Karpas-422 (cell line): ENCODE data around the gene C1RL. TPM values are rescaled to one million over a fixed set of nuclear protein-coding genes. Genes with fewer than 3 reads are reported as not detected.
A peak's percentile ranks its signal among the peaks of the same experiment; 100 is the strongest.

Experiments used
- DNase-seq: peaks from one replicate; pipeline ENCODE4 v3.0.0-alpha.2; 2015
- H2AFZ ChIP-seq: fragments of 200-600 bp; sonication (generic); 2 replicates; pipeline ENCODE4 v1.6.1; 2014; ENCODE audit warnings: antibody characterized with exemption, low read length, mixed read lengths
- H3K27ac ChIP-seq: fragments of 200-600 bp; sonication (generic); 2 replicates; pipeline ENCODE4 v1.5.1; 2014; ENCODE audit warnings: mild to moderate bottlenecking, low read length, moderate library complexity
- H3K27me3 ChIP-seq: fragments of 200-600 bp; sonication (generic); 2 replicates; pipeline ENCODE4 v1.6.1; 2014; ENCODE audit warnings: low read length, mixed read lengths
- H3K36me3 ChIP-seq: fragments of 200-600 bp; sonication (generic); 2 replicates; pipeline ENCODE4 v1.6.1; 2014; ENCODE audit warnings: low read length, mixed read lengths; ENCODE audit not compliant: insufficient read depth
- H3K4me1 ChIP-seq: fragments of 200-600 bp; sonication (generic); 2 replicates; pipeline ENCODE4 v1.6.1; 2014; ENCODE audit warnings: mild to moderate bottlenecking, low read length, mixed read lengths
- H3K4me2 ChIP-seq: fragments of 200-600 bp; sonication (generic); 2 replicates; pipeline ENCODE4 v1.6.1; 2014; ENCODE audit warnings: low read length, low read depth, mild to moderate bottlenecking; ENCODE audit not compliant: poor library complexity, severe bottlenecking
- H3K4me3 ChIP-seq: fragments of 200-600 bp; sonication (generic); 2 replicates; pipeline ENCODE4 v1.5.1; 2014; ENCODE audit warnings: mild to moderate bottlenecking, antibody characterized with exemption, low read length, mixed read lengths
- H3K79me2 ChIP-seq: fragments of 200-600 bp; sonication (generic); 2 replicates; pipeline ENCODE4 v1.6.1; 2014; ENCODE audit warnings: mild to moderate bottlenecking, low read length, mixed read lengths
- H3K9ac ChIP-seq: fragments of 200-600 bp; sonication (generic); 2 replicates; pipeline ENCODE4 v1.6.0; 2014; ENCODE audit warnings: low read length
- H3K9me2 ChIP-seq: fragments of 200-600 bp; sonication (generic), shearing (Covaris generic); replicated peaks from 2 replicates; pipeline ENCODE4 v1.6.0; 2014; ENCODE audit warnings: mild to moderate bottlenecking, low read length, moderate library complexity; ENCODE audit not compliant: insufficient read depth
- H3K9me3 ChIP-seq: fragments of 300-700, 200-600 bp; sonication (generic); 2 replicates; pipeline ENCODE4 v1.6.1; 2014; ENCODE audit warnings: low read length, mixed read lengths
- H4K20me1 ChIP-seq: fragments of 200-600 bp; sonication (generic); 2 replicates; pipeline ENCODE4 v1.6.1; 2014; ENCODE audit warnings: mild to moderate bottlenecking, antibody characterized with exemption, low read length, low read depth; ENCODE audit not compliant: insufficient read depth
- total RNA-seq: library from RNA; depleted of rRNA; stranded (reverse); fragments of >200 nt; shearing (Covaris generic); gene quantifications from 2 replicates; pipeline ENCODE4 v1.2.3, GENCODE V29; 2014; ENCODE audit warnings: low replicate concordance

Gene C1RL
- total RNA-seq, 1 experiment from 2014 or later, result 81.5 TPM

GRCh38 chr12:7114851-7115250 lies 5.8 kb upstream of the C1RL start:
- H3K4me2 ChIP-seq, result no peak overlapping the region
- no peaks in the 10 kb centered on the region for H3K27me3 ChIP-seq
- H3K9ac ChIP-seq, result no peak overlapping the region
- H3K79me2 ChIP-seq, result no peaks in the 10 kb centered on the region
- no peak overlapping the region for H2AFZ ChIP-seq
- H4K20me1 ChIP-seq, result no peaks in the 10 kb centered on the region
- DNase-seq, result no peak
- no peak overlapping the region for H3K27ac ChIP-seq
- peaks cover 41% of the 10 kb centered on the region for H3K4me1 ChIP-seq
- peaks cover 7% of the 10 kb centered on the region; the same call in 1 of the 2 replicates for H3K36me3 ChIP-seq
- H3K9me2 ChIP-seq, result no peaks in the 10 kb centered on the region
- no peak overlapping the region for H3K4me3 ChIP-seq
- no peaks in the 10 kb centered on the region for H3K9me3 ChIP-seq

GRCh38 chr12:7114008-7114407 lies 5.0 kb upstream of the C1RL start:
- Histone ChIP-seq H3K36me3 (peaks cover 7% of the 10 kb centered on the region; the same call in 1 of the 2 replicates), H3K4me2 (no peak overlapping the region), H3K9me2 (no peaks in the 10 kb centered on the region), H3K27ac (no peak overlapping the region), H2AFZ (no peak overlapping the region), H3K4me1 (peaks cover 43% of the 10 kb centered on the region), H3K9me3 (no peaks in the 10 kb centered on the region), H3K27me3 (no peaks in the 10 kb centered on the region), H4K20me1 (no peaks in the 10 kb centered on the region), H3K9ac (no peak overlapping the region), H3K4me3 (no peak overlapping the region), H3K79me2 (no peaks in the 10 kb centered on the region)
- DNase-seq, result no peak

- Histone ChIP-seq H3K9me2 (no peaks in the 10 kb centered on the region), H3K4me2 (no peak overlapping the region), H4K20me1 (no peaks in the 10 kb centered on the region), H3K27ac (no peak overlapping the region), H3K27me3 (no peaks in the 10 kb centered on the region), H3K4me3 (no peak overlapping the region), H3K4me1 (peaks cover 40% of the 10 kb centered on the region), H3K9me3 (no peaks in the 10 kb centered on the region), H3K79me2 (no peaks in the 10 kb centered on the region), H3K36me3 (peaks cover 7% of the 10 kb centered on the region; the same call in 1 of the 2 replicates), H2AFZ (no peak overlapping the region), H3K9ac (no peak overlapping the region)
- DNase-seq, result peak; percentile 84
These were observed 4.4 kb upstream of the C1RL start for GRCh38 chr12:7113389-7113871.

- Histone ChIP-seq H2AFZ (no peak overlapping the region), H3K36me3 (peaks cover 7% of the 10 kb centered on the region; the same call in 1 of the 2 replicates), H3K9me2 (no peaks in the 10 kb centered on the region), H3K9ac (no peak overlapping the region), H3K79me2 (peaks cover 7% of the 10 kb centered on the region), H3K4me2 (no peak overlapping the region), H3K4me3 (no peak overlapping the region), H3K4me1 (peaks cover 35% of the 10 kb centered on the region), H4K20me1 (no peaks in the 10 kb centered on the region), H3K27me3 (no peaks in the 10 kb centered on the region), H3K9me3 (no peaks in the 10 kb centered on the region), H3K27ac (no peak overlapping the region)
- no peak for DNase-seq
These were observed 3.0 kb upstream of the C1RL start for GRCh38 chr12:7112041-7112440.

GRCh38 chr12:7110661-7111060 lies 1.6 kb upstream of the C1RL start:
- no peak for DNase-seq
- Histone ChIP-seq H3K36me3 (peaks cover 19% of the 10 kb centered on the region), H2AFZ (no peak overlapping the region), H3K9ac (peak overlapping the region; percentile 18; the same call in 1 of the 2 replicates), H3K27ac (no peak overlapping the region), H3K4me1 (peaks cover 38% of the 10 kb centered on the region), H3K4me3 (no peak overlapping the region), H4K20me1 (no peaks in the 10 kb centered on the region), H3K9me3 (peaks cover 4% of the 10 kb centered on the region; the same call in 1 of the 2 replicates), H3K79me2 (peaks cover 21% of the 10 kb centered on the region), H3K4me2 (no peak overlapping the region), H3K27me3 (no peaks in the 10 kb centered on the region), H3K9me2 (no peaks in the 10 kb centered on the region)

GRCh38 chr12:7109572-7109920 lies 532 bp upstream of the C1RL start:
- H3K36me3 ChIP-seq, result peaks cover 19% of the 10 kb centered on the region
- H3K4me1 ChIP-seq, result peaks cover 47% of the 10 kb centered on the region
- peak overlapping the region; percentile 70 for H3K4me2 ChIP-seq
- no peak for DNase-seq
- peaks cover 32% of the 10 kb centered on the region for H3K79me2 ChIP-seq
- peak overlapping the region; percentile 94; the same call in 1 of the 2 replicates for H3K27ac ChIP-seq
- H3K9ac ChIP-seq, result peak overlapping the region; percentile 96
- no peaks in the 10 kb centered on the region for H4K20me1 ChIP-seq
- H2AFZ ChIP-seq, result no peak overlapping the region
- H3K9me2 ChIP-seq, result no peaks in the 10 kb centered on the region
- H3K27me3 ChIP-seq, result no peaks in the 10 kb centered on the region
- peak overlapping the region; percentile 84 for H3K4me3 ChIP-seq
- H3K9me3 ChIP-seq, result peaks cover 4% of the 10 kb centered on the region; the same call in 1 of the 2 replicates

- Histone ChIP-seq H3K4me1 (peaks cover 60% of the 10 kb centered on the region), H3K79me2 (peaks cover 39% of the 10 kb centered on the region), H4K20me1 (no peaks in the 10 kb centered on the region), H3K4me3 (peak overlapping the region; percentile 84), H3K4me2 (peak overlapping the region; percentile 84), H3K9ac (peak overlapping the region; percentile 96), H3K9me3 (peaks cover 4% of the 10 kb centered on the region; the same call in 1 of the 2 replicates), H3K36me3 (peaks cover 13% of the 10 kb centered on the region; the same call in 1 of the 2 replicates), H3K27ac (peak overlapping the region; percentile 94), H2AFZ (0 out of 2 replicates have a peak overlapping the region, but pooled peaks have one; percentile 21), H3K9me2 (no peaks in the 10 kb centered on the region), H3K27me3 (no peaks in the 10 kb centered on the region)
- peak; percentile 97 for DNase-seq
These were observed 815 bp downstream of the C1RL start for GRCh38 chr12:7108003-7108795.

GRCh38 chr12:7107636-7108002 lies 1.4 kb downstream of the C1RL start:
- peak overlapping the region; percentile 84 for H3K4me3 ChIP-seq
- no peaks in the 10 kb centered on the region for H3K9me2 ChIP-seq
- H3K4me1 ChIP-seq, result peaks cover 60% of the 10 kb centered on the region
- peak overlapping the region; percentile 94 for H3K27ac ChIP-seq
- no peaks in the 10 kb centered on the region for H3K27me3 ChIP-seq
- peaks cover 39% of the 10 kb centered on the region for H3K79me2 ChIP-seq
- no peaks in the 10 kb centered on the region for H4K20me1 ChIP-seq
- peaks cover 13% of the 10 kb centered on the region; the same call in 1 of the 2 replicates for H3K36me3 ChIP-seq
- DNase-seq, result no peak
- peak overlapping the region; percentile 96 for H3K9ac ChIP-seq
- 0 out of 2 replicates have a peak overlapping the region, but pooled peaks have one; percentile 21 for H2AFZ ChIP-seq
- H3K9me3 ChIP-seq, result peaks cover 4% of the 10 kb centered on the region; the same call in 1 of the 2 replicates
- peak overlapping the region; percentile 84 for H3K4me2 ChIP-seq
